ENCODE measurements around the gene GPBP1.
"Not testable (repeated sequence)": the region's sequence is repeated elsewhere in the genome, so short reads cannot be mapped to it uniquely, and the experiment has no call there.

GPBP1 gene

GRCh38 chr5:57292336-57292735 lies 118.5 kb downstream of the GPBP1 start:
- FAIRE-seq = no peak

- FAIRE-seq = peak; percentile 53
Measured at GRCh38 chr5:57298295-57298984, 124.6 kb downstream of the GPBP1 start.

GRCh38 chr5:57298985-57299491 lies 125.2 kb downstream of the GPBP1 start:
- FAIRE-seq = peak; percentile 75

- FAIRE-seq = no peak
Measured at GRCh38 chr5:57299986-57300385, 126.1 kb downstream of the GPBP1 start.

GRCh38 chr5:57302164-57302563 lies 128.3 kb downstream of the GPBP1 start:
- no peak for FAIRE-seq

- FAIRE-seq = no peak
Measured at GRCh38 chr5:57302643-57303042, 128.8 kb downstream of the GPBP1 start.

GRCh38 chr5:57303985-57304384 lies 130.1 kb downstream of the GPBP1 start:
- FAIRE-seq = no peak

GRCh38 chr5:57304931-57305330 lies 131.1 kb downstream of the GPBP1 start:
- no peak for FAIRE-seq

- FAIRE-seq = no peak
Measured at GRCh38 chr5:57306359-57306758, 132.5 kb downstream of the GPBP1 start.

- FAIRE-seq = no peak
Measured at GRCh38 chr5:57307516-57307915, 133.7 kb downstream of the GPBP1 start.

GRCh38 chr5:57309022-57309421 lies 135.2 kb downstream of the GPBP1 start:
- not testable (repeated sequence) for FAIRE-seq

GRCh38 chr5:57311251-57311650 lies 137.4 kb downstream of the GPBP1 start:
- no peak for FAIRE-seq

- no peak for FAIRE-seq
Measured at GRCh38 chr5:57311921-57312735, 138.3 kb downstream of the GPBP1 start.

GRCh38 chr5:57313716-57314115 lies 139.9 kb downstream of the GPBP1 start:
- no peak for FAIRE-seq
